Hepatocyte (in vitro differentiated cells): ENCODE data around the gene WDCP. TPM values are rescaled to one million over a fixed set of nuclear protein-coding genes. Genes with fewer than 3 reads are reported as not detected.
"Not testable (repeated sequence)": the region's sequence is repeated elsewhere in the genome, so short reads cannot be mapped to it uniquely, and the experiment has no call there.

Experiments used
- DNase-seq: peaks from one replicate; pipeline ENCODE4 v3.0.0-alpha.2; 2016; ENCODE audit warnings: low spot score
- H2AFZ ChIP-seq: fragments of 200-600 bp; sonication (generic); 2 replicates; pipeline ENCODE4 v1.6.0; 2016; ENCODE audit warnings: antibody characterized with exemption, mild to moderate bottlenecking
- H3K27ac ChIP-seq: fragments of 200-600 bp; sonication (generic); 2 replicates; pipeline ENCODE4 v1.5.1; 2016; ENCODE audit warnings: mild to moderate bottlenecking
- H3K27me3 ChIP-seq: fragments of 200-600 bp; sonication (generic); 2 replicates; pipeline ENCODE4 v1.6.1; 2016
- H3K36me3 ChIP-seq: fragments of 200-600 bp; sonication (generic); replicated peaks from 2 replicates; pipeline ENCODE4 v1.5.1; 2016; ENCODE audit warnings: low read depth; ENCODE audit not compliant: insufficient read depth
- H3K4me1 ChIP-seq: fragments of 200-600 bp; sonication (generic); 2 replicates; pipeline ENCODE4 v1.5.1; 2016; ENCODE audit warnings: mild to moderate bottlenecking, moderate library complexity; ENCODE audit not compliant: insufficient read depth
- H3K4me2 ChIP-seq: fragments of 200-600 bp; sonication (generic); 2 replicates; pipeline ENCODE4 v1.6.0; 2016
- H3K4me3 ChIP-seq: fragments of 200-600 bp; sonication (generic); 2 replicates; pipeline ENCODE4 v1.5.1; 2016; ENCODE audit warnings: mild to moderate bottlenecking
- H3K79me2 ChIP-seq: fragments of 200-600 bp; sonication (generic); 2 replicates; pipeline ENCODE4 v1.6.0; 2017; ENCODE audit warnings: mild to moderate bottlenecking
- H3K9me2 ChIP-seq: fragments of 200-600 bp; sonication (generic); replicated peaks from 2 replicates; pipeline ENCODE4 v1.6.0; 2017; ENCODE audit warnings: mild to moderate bottlenecking; ENCODE audit not compliant: insufficient read depth
- H3K9me3 ChIP-seq: fragments of 200-600 bp; sonication (generic); 2 replicates; pipeline ENCODE4 v1.5.1; 2016; ENCODE audit warnings: low read depth, mild to moderate bottlenecking
- H4K20me1 ChIP-seq: fragments of 200-600 bp; sonication (generic); 2 replicates; pipeline ENCODE4 v1.6.0; 2016; ENCODE audit warnings: mild to moderate bottlenecking; ENCODE audit not compliant: insufficient read depth, poor library complexity, severe bottlenecking
- EZH2 ChIP-seq: fragments of 200-600 bp; sonication (generic); IDR thresholded peaks from 2 replicates; pipeline ENCODE4 v1.6.1; 2016; ENCODE audit warnings: antibody characterized with exemption, mild to moderate bottlenecking, borderline replicate concordance
- EZH2phosphoT487 ChIP-seq: fragments of 200-600 bp; sonication (generic); IDR thresholded peaks from one replicate; pipeline ENCODE4 v1.6.1; 2018; ENCODE audit warnings: antibody characterized with exemption, mild to moderate bottlenecking, low read depth, moderate library complexity; ENCODE audit not compliant: unreplicated experiment, severe bottlenecking
- WGBS: methylation state at CpG from one replicate; pipeline ENCODE4 v1.1.6; 2016; ENCODE audit warnings: low lambda C conversion rate; ENCODE audit errors: missing lambda C conversion rate; 5-methylcytosine and 5-hydroxymethylcytosine counted together
- polyA plus RNA-seq: library from polyadenylated mRNA; unstranded; fragments of >200 nt; fragmentation: Nextera tagmentation; extraction: Ambion mirVana; gene quantifications from 2 replicates; pipeline ENCODE4 v1.2.1, GENCODE V29; 2016
- total RNA-seq: library from RNA; depleted of rRNA; stranded (reverse); fragments of >200 nt; gene quantifications from 2 replicates; pipeline ENCODE4 v1.2.3, GENCODE V29; 2014
- TF ChIP-seq, protein P1 (sequence below): fragments of 200-600 bp; sonication (generic); IDR thresholded peaks from 2 replicates; pipeline ENCODE4 v1.5.1; 2016; ENCODE audit warnings: antibody characterized with exemption, mild to moderate bottlenecking; ENCODE audit not compliant: poor library complexity

The WDCP gene
- total and polyA plus RNA-seq, 2 experiments from 2014 or later = 2.4 to 6.0 TPM

DNA sequence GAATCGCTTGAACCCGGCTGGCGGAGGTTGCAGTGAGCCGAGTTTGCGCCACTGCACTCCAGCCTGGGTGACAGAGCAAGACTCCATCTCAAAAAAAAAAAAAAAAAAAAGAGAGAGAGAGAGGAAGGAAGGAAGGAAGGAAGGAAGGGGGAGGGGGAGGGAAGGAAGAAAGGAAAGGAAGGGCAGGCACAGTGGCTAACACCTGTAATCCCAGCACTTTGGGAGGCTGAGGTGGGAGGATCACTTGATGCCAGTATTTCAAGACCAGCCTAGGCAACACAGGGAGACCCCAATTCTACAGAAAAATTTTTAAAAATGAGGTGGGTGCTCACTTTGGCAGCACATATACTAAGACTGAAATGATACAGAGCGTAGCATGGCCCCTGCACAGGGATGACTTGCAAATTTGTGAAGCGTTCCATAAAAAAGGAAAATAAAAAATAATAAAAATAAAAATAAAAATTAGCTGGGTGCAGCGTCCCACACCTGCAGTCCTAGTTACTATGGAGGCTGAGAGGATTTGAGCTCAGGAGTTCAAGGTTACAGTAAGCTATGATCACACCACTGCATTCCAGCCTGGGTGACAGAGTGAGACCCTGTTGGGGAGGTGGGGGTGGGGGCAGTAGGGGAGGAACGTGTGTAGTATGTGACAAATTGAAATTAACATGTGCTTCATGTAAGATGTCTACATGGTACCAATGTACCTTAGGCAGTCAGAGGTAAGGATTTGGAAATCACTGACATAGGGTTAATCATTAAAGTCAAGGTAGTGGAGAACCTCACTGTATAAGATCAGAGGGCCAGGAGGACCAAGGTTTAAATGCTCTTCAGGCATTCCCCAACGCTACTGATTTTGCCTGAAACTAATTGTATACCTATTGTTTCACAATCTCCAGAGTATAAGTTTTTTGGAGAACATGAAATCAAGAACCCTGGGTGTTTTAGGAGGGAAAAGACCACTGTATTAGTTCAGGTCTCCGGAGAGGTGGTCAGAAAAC is 1.4 kb downstream of the WDCP start:
- no peak for DNase-seq
- peak overlapping the region; percentile 76 for H3K4me2 ChIP-seq
- H3K36me3 ChIP-seq = no peaks in the 10 kb centered on the region
- no peaks in the 10 kb centered on the region for H4K20me1 ChIP-seq
- no peaks in the 10 kb centered on the region for H3K9me2 ChIP-seq
- WGBS = 84% methylated on average over 11 of the region's 11 CpGs
- H2AFZ ChIP-seq = no peak overlapping the region
- peak overlapping the region; percentile 45 for H3K4me3 ChIP-seq
- H3K9me3 ChIP-seq = no peaks in the 10 kb centered on the region
- H3K79me2 ChIP-seq = peaks cover 9% of the 10 kb centered on the region
- H3K4me1 ChIP-seq = peaks cover 10% of the 10 kb centered on the region
- H3K27ac ChIP-seq = no peak overlapping the region
- no peaks in the 10 kb centered on the region for H3K27me3 ChIP-seq
- TF ChIP-seq EZH2 (no peak), EZH2phosphoT487 (no peak)
- TF ChIP-seq, protein P1, sequence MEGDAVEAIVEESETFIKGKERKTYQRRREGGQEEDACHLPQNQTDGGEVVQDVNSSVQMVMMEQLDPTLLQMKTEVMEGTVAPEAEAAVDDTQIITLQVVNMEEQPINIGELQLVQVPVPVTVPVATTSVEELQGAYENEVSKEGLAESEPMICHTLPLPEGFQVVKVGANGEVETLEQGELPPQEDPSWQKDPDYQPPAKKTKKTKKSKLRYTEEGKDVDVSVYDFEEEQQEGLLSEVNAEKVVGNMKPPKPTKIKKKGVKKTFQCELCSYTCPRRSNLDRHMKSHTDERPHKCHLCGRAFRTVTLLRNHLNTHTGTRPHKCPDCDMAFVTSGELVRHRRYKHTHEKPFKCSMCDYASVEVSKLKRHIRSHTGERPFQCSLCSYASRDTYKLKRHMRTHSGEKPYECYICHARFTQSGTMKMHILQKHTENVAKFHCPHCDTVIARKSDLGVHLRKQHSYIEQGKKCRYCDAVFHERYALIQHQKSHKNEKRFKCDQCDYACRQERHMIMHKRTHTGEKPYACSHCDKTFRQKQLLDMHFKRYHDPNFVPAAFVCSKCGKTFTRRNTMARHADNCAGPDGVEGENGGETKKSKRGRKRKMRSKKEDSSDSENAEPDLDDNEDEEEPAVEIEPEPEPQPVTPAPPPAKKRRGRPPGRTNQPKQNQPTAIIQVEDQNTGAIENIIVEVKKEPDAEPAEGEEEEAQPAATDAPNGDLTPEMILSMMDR = no peak

DNA sequence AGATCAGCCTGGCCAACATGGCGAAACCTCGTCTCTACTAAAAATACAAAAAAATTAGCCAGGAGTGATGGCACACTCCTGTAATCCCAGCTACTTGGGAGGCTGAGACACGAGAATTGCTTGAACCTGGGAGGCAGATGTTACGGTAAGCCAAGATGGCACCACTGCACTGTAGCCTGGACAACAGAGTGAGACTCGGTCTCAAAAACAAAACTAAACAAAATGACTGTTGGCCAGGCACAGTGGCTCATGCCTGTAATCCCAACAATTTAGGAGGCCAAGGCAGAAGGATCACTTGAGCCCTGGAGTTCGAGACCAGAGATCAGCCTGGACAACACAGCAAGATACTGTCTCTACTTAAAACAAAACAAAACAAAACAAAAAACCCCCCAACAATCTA is 4.1 kb downstream of the WDCP start:
- H4K20me1 ChIP-seq, H3K4me2 ChIP-seq, H3K79me2 ChIP-seq, H3K27me3 ChIP-seq, H3K36me3 ChIP-seq, H3K27ac ChIP-seq, H2AFZ ChIP-seq, DNase-seq, H3K9me2 ChIP-seq, H3K4me3 ChIP-seq, H3K4me1 ChIP-seq, H3K9me3 ChIP-seq: not testable (repeated sequence)
- WGBS = 97% methylated on average over 6 of the region's 6 CpGs

DNA sequence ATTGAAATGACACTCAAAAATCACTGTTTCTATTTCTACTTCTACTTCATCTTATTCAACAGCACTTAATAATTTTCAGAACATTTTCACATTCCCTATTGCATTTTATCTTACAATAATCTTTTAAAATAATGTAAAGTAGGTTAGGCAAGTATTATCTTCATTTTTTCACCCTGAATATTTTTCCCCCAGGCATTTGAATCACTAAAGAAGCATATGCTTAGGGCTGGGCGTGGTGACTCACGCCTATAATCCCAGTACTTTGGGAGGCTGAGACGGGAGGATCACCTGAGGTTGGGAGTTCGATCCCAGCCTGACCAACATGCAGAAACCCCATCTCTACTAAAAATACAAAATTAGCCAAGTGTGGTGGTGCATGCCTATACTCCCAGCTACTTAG is 6.7 kb downstream of the WDCP start:
- H3K9me2 ChIP-seq = no peaks in the 10 kb centered on the region
- no peak overlapping the region for H3K27ac ChIP-seq
- no peak for DNase-seq
- H4K20me1 ChIP-seq = no peaks in the 10 kb centered on the region
- H3K4me1 ChIP-seq = no peaks in the 10 kb centered on the region
- no peaks in the 10 kb centered on the region for H3K27me3 ChIP-seq
- WGBS = 97% methylated on average over 4 of the region's 4 CpGs
- H3K79me2 ChIP-seq = peaks cover 5% of the 10 kb centered on the region
- H3K9me3 ChIP-seq = no peaks in the 10 kb centered on the region
- no peak overlapping the region for H3K4me2 ChIP-seq
- no peak overlapping the region for H2AFZ ChIP-seq
- H3K36me3 ChIP-seq = no peaks in the 10 kb centered on the region
- no peak for TF ChIP-seq EZH2
- no peak for TF ChIP-seq EZH2phosphoT487
- TF ChIP-seq, protein P1 = no peak
- H3K4me3 ChIP-seq = no peak overlapping the region

GRCh38 chr2:24038786-24039499 is 8.2 kb downstream of the WDCP start:
- 97% methylated on average over 9 of the region's 9 CpGs for WGBS
- Histone ChIP-seq H3K27me3 (no peaks in the 10 kb centered on the region), H3K9me3 (no peaks in the 10 kb centered on the region), H4K20me1 (no peaks in the 10 kb centered on the region), H3K4me1 (no peaks in the 10 kb centered on the region), H3K79me2 (peaks cover 14% of the 10 kb centered on the region), H3K4me3 (no peak overlapping the region), H3K9me2 (no peaks in the 10 kb centered on the region), H3K4me2 (no peak overlapping the region), H3K27ac (no peak overlapping the region), H2AFZ (no peak overlapping the region), H3K36me3 (no peaks in the 10 kb centered on the region)
- DNase-seq = no peak
- TF ChIP-seq EZH2 (no peak), EZH2phosphoT487 (no peak)
- TF ChIP-seq, protein P1 = no peak
